ENCODE measurements around the gene ADRB2.

DNA sequence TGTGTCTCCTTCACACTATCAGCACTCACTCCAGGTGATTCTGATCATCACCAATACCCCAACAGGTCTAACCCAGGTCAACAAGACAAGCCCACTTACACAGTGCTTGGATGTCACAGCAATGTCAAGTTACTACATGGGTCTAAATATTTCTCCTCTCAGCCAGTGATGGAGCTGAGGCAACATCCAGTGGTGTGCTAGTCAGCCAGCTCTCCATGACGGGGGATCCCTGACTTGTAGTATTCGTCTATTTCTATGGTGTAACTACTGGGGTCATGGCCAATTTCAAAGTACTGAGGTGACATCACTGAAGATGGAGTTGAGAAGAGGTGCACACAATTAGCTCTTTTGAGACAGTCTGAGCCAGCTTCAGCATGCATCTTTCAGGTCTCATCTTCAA is 31.1 kb downstream of the ADRB2 start:
- TF ChIP-seq, protein P1, sequence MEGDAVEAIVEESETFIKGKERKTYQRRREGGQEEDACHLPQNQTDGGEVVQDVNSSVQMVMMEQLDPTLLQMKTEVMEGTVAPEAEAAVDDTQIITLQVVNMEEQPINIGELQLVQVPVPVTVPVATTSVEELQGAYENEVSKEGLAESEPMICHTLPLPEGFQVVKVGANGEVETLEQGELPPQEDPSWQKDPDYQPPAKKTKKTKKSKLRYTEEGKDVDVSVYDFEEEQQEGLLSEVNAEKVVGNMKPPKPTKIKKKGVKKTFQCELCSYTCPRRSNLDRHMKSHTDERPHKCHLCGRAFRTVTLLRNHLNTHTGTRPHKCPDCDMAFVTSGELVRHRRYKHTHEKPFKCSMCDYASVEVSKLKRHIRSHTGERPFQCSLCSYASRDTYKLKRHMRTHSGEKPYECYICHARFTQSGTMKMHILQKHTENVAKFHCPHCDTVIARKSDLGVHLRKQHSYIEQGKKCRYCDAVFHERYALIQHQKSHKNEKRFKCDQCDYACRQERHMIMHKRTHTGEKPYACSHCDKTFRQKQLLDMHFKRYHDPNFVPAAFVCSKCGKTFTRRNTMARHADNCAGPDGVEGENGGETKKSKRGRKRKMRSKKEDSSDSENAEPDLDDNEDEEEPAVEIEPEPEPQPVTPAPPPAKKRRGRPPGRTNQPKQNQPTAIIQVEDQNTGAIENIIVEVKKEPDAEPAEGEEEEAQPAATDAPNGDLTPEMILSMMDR (IDR thresholded peaks at IDR 0.05; ENCODE audit: insufficient read depth, low read length, poor library complexity, severe bottlenecking) = no peak
- TF ChIP-seq EZH2phosphoT487 (conservative IDR thresholded peaks at IDR 0.05; ENCODE audit: low read length) = no peak
